Articular chondrocyte of knee joint (primary cell): ENCODE data around the gene TERF2IP. TPM values are rescaled to one million over a fixed set of nuclear protein-coding genes. Genes with fewer than 3 reads are reported as not detected.

ENCODE experiments used
- small RNA-seq: library from RNA; depleted of rRNA; stranded (forward); fragments of <200 nt; gene quantifications from one replicate; pipeline ENCODE3, GENCODE V24; 2012
- total RNA-seq: library from RNA; depleted of rRNA; stranded (reverse); fragments of >200 nt; gene quantifications from 2 replicates; pipeline ENCODE4 v1.2.3, GENCODE V29; 2012

The TERF2IP gene, protein sequence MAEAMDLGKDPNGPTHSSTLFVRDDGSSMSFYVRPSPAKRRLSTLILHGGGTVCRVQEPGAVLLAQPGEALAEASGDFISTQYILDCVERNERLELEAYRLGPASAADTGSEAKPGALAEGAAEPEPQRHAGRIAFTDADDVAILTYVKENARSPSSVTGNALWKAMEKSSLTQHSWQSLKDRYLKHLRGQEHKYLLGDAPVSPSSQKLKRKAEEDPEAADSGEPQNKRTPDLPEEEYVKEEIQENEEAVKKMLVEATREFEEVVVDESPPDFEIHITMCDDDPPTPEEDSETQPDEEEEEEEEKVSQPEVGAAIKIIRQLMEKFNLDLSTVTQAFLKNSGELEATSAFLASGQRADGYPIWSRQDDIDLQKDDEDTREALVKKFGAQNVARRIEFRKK
- total RNA-seq: 40.5 and 47.2 TPM in 2 replicates

DNA sequence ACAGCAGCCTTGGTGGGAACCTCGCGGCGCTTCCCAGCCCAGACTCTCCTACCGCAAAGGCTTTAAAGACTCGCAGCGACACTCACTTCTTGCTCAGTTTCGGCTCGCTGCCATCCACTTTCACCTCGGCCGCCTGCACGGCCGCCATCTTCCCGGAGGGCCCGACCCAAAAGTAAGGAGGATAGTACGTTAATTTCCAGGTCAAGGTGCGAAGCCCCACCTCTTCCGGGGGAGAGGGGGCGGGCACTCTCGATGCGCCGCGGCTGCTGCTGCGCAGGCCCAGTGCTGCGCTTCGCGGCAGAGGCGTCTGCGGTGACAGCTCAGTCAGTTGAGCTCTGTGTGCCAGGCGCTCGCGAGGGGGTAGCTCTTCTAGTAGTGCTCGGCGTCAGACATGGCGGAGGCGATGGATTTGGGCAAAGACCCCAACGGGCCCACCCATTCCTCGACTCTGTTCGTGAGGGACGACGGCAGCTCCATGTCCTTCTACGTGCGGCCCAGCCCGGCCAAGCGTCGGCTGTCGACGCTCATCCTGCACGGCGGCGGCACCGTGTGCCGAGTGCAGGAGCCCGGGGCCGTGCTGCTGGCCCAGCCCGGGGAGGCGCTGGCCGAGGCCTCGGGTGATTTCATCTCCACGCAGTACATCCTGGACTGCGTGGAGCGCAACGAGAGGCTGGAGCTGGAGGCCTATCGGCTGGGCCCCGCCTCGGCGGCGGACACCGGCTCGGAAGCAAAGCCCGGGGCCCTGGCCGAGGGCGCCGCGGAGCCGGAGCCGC, at the start of gene TERF2IP, which contains the start of gene KARS1:
Gene TERF2IP (plus strand): TSS at position 282 of the 773 bp plus-strand sequence. CDS start 110 bp downstream, at position 392.
Gene KARS1 (minus strand): TSS at position 174 of the 773 bp plus-strand sequence. CDS start 26 bp downstream, at position 148.

DNA sequence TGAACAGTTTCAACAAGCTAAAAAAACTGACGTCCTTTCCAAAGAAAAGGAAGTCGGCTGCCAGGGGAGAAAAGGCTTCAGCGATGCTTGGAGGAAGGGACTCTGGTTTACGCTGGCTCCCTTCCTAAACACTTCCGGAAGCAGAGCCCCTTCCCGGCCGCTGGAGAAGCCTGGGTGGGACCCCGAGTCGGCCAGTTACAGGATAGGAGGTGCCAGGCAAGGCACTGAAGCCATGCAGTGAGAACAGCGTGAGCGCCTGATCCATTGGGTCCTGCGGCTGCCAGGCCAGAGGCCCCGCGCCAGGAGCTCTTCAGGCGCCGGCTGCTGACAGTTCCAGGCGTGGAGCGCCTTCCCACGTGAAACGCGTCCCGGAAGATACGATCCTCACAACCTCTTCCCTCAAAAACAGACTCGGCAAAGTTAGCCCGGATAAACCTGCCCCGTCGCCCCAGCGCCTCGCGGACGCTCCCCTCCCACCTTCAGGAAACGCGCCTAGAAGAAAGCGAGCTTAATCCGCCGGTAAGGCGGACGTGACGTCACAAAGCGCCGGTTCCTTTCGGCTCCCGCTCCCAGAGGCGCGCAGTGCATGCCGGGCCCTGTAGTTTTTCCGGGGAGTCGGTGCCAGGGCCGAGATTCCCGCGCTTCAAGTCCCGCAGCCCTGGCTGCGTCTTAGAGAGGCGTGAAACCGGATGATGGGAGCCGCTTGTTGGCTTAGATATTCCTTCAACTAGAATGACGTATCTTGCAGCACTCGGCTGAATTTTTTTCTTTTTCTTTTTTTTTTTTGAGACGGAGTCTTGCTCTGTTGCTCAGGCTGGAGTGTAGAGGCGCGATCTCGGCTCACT, 24.6 kb upstream of the TERF2IP start, which contains the start of gene ADAT1:
Gene ADAT1 (minus strand): TSS at position 521 of the 845 bp plus-strand sequence. CDS start 2,482 bp downstream, outside the sequence.

DNA sequence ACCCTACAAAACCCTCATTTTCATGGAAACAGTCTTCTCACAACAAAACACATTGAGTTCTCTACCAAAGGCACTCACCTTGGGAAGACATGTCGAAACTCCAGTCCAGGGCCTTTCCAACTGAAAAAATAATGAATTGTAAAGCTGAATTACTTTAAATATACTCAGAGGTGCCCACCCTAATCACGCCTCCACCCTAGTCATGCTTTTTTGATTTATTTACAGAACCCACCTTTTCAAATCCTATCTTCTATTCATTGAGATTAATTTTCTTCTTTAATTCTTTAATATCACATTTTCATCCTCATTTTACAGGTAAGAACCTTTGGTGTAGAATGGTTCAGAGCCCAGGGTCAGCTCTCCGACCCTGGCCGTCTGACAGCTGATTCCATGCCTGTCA, 29.3 kb downstream of the TERF2IP start, which contains the start of gene CPHXL2:
Gene CPHXL2 (minus strand): TSS at position 101 of the 400 bp plus-strand sequence. CDS start 10 bp downstream, at position 91.

DNA sequence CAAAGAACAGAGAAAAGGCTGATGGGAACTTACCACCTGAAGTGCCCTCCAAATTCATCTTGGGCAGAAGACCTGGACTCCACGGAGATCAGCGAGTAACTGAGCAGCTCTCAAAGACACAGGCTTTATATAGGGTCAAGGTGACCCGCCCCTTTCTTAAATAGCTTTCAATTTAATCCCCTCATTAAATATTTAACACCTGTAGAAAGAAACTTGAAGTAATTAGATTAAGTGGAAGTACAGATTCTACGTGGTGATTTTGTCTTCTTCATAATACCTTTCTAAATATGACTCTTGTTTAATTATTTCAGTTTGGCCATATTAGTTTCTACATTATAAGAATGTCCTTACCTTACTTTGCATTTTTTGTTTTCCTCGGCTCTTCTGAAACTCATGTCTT, 53.8 kb downstream of the TERF2IP start, which contains the start of gene DUXB:
Gene DUXB (minus strand): TSS at position 101 of the 400 bp plus-strand sequence. CDS start 43 bp downstream, at position 58.

Small RNA genes lying within 50 kb of the gene (small RNA-seq; reads per million reads assigned to genes)
- not detected for gene RN7SL520P

Other genes with a start within 250 kb of the TERF2IP start
- 45.3 and 47.1 TPM in 2 replicates for gene CFDP1, start 214.3 kb upstream of the TERF2IP start, total RNA-seq
- gene TMEM170A, start 183.1 kb upstream of the TERF2IP start, total RNA-seq: 10.7 and 15.2 TPM in 2 replicates
- gene CHST6, start 152.3 kb upstream of the TERF2IP start, total RNA-seq: 0.65 and 0.78 TPM in 2 replicates
- gene CHST5, start 111.7 kb upstream of the TERF2IP start, total RNA-seq: 0.13 and 0.22 TPM in 2 replicates
- gene TMEM231, start 91.5 kb upstream of the TERF2IP start, total RNA-seq: 13.2 and 13.7 TPM in 2 replicates
- 43.4 and 49.8 TPM in 2 replicates for gene GABARAPL2, start 81.4 kb upstream of the TERF2IP start, total RNA-seq
- 44.0 and 47.8 TPM in 2 replicates for gene ADAT1, start 24.5 kb upstream of the TERF2IP start, total RNA-seq
- gene KARS1, start 108 bp upstream of the TERF2IP start, total RNA-seq: 139 and 154 TPM in 2 replicates
- not detected in 2 replicates for gene CPHXL2, start 29.2 kb downstream of the TERF2IP start, total RNA-seq
- not detected in 2 replicates for gene DUXB, start 53.7 kb downstream of the TERF2IP start, total RNA-seq
- gene CPHXL, start 78.7 kb downstream of the TERF2IP start, total RNA-seq: not detected in 2 replicates